Fibroblast of villous mesenchyme (primary cell): ENCODE data around the gene ENAH. TPM values are rescaled to one million over a fixed set of nuclear protein-coding genes. Genes with fewer than 3 reads are reported as not detected.
A peak's percentile ranks its signal among the peaks of the same experiment; 100 is the strongest.
"Not testable (repeated sequence)": the region's sequence is repeated elsewhere in the genome, so short reads cannot be mapped to it uniquely, and the experiment has no call there.

Experiments used
- DNase-seq: peaks from one replicate; pipeline ENCODE4 v3.0.0-alpha.2; 2010; ENCODE audit warnings: low read depth
- H3K4me3 ChIP-seq: 2 replicates; pipeline ENCODE4 v1.5.1; 2011; ENCODE audit warnings: low read depth, mild to moderate bottlenecking, low read length
- CTCF ChIP-seq: IDR thresholded peaks from 2 replicates; pipeline ENCODE4 v1.5.1; 2012; ENCODE audit warnings: low read depth, mild to moderate bottlenecking, low read length; ENCODE audit not compliant: insufficient read depth
- total RNA-seq: library from RNA; depleted of rRNA; stranded (reverse); fragments of >200 nt; gene quantifications from 2 replicates; pipeline ENCODE4 v1.2.3, GENCODE V29; 2012

The ENAH gene
- total RNA-seq, 1 donor: 135 TPM

- TF ChIP-seq CTCF: peak; percentile 100
- H3K4me3 ChIP-seq: no peak overlapping the region
- peak; percentile 70 for DNase-seq
These were observed 177.7 kb downstream of the ENAH start for GRCh38 chr1:225474986-225475820.

- TF ChIP-seq CTCF: no peak
- no peak overlapping the region for H3K4me3 ChIP-seq
- no peak for DNase-seq
These were observed 178.4 kb downstream of the ENAH start for GRCh38 chr1:225474439-225474985.

- H3K4me3 ChIP-seq, DNase-seq: not testable (repeated sequence)
These were observed 179.1 kb downstream of the ENAH start for GRCh38 chr1:225473676-225474438.

GRCh38 chr1:225473266-225473665 is 179.7 kb downstream of the ENAH start:
- not testable (repeated sequence) for DNase-seq, H3K4me3 ChIP-seq

GRCh38 chr1:225471453-225472301 is 181.2 kb downstream of the ENAH start:
- no peak overlapping the region for H3K4me3 ChIP-seq
- DNase-seq: no peak

GRCh38 chr1:225471109-225471452 is 181.8 kb downstream of the ENAH start:
- no peak overlapping the region for H3K4me3 ChIP-seq
- DNase-seq: no peak
- no peak for TF ChIP-seq CTCF

More at GRCh38 chr1:225471453-225472301, 181.2 kb downstream of the ENAH start:
- TF ChIP-seq CTCF: no peak

- no peak overlapping the region for H3K4me3 ChIP-seq
- no peak for DNase-seq
- no peak for TF ChIP-seq CTCF
These were observed 182.5 kb downstream of the ENAH start for GRCh38 chr1:225470211-225471108.
